GM12874 (cell line): Measurements from ENCODE around the gene CLEC11A.

ENCODE experiments used
- TF ChIP-seq, protein P1 (sequence below): IDR thresholded peaks from 2 replicates; pipeline ENCODE4 v1.5.1; 2011; ENCODE audit warnings: low read depth, mild to moderate bottlenecking, control low read depth, low read length, moderate library complexity; ENCODE audit not compliant: insufficient read depth

The CLEC11A gene

DNA sequence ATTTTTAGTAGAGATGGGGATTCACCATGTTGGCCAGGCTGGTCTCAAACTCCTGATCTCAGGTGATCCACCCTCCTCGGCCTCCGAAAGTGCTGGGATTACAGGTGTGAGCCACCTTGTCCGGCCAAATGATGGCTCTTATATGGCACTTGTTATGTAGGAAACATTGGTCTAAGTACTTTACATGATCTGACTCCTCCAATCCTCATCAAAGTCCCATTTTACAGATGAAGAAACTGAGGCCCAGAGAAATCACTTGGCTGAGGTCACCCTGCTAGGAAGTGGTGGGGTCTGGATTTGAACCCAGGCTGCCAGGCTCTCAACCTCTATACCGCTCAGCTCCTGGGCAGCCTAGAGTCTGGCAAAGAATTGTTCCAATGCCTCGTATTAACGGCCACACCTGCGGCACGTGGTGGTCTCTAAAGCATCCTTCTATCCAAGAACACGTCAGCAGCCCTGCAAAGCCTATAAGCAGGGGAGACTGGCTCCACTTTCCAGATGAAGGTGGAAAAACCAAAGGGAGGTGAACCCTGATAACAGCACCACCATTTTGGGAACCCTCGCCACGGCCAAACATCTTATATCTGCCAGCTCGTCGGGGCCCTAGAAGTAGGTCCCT lies 21.7 kb upstream of the CLEC11A start:
- TF ChIP-seq, protein P1, sequence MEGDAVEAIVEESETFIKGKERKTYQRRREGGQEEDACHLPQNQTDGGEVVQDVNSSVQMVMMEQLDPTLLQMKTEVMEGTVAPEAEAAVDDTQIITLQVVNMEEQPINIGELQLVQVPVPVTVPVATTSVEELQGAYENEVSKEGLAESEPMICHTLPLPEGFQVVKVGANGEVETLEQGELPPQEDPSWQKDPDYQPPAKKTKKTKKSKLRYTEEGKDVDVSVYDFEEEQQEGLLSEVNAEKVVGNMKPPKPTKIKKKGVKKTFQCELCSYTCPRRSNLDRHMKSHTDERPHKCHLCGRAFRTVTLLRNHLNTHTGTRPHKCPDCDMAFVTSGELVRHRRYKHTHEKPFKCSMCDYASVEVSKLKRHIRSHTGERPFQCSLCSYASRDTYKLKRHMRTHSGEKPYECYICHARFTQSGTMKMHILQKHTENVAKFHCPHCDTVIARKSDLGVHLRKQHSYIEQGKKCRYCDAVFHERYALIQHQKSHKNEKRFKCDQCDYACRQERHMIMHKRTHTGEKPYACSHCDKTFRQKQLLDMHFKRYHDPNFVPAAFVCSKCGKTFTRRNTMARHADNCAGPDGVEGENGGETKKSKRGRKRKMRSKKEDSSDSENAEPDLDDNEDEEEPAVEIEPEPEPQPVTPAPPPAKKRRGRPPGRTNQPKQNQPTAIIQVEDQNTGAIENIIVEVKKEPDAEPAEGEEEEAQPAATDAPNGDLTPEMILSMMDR = no peak

DNA sequence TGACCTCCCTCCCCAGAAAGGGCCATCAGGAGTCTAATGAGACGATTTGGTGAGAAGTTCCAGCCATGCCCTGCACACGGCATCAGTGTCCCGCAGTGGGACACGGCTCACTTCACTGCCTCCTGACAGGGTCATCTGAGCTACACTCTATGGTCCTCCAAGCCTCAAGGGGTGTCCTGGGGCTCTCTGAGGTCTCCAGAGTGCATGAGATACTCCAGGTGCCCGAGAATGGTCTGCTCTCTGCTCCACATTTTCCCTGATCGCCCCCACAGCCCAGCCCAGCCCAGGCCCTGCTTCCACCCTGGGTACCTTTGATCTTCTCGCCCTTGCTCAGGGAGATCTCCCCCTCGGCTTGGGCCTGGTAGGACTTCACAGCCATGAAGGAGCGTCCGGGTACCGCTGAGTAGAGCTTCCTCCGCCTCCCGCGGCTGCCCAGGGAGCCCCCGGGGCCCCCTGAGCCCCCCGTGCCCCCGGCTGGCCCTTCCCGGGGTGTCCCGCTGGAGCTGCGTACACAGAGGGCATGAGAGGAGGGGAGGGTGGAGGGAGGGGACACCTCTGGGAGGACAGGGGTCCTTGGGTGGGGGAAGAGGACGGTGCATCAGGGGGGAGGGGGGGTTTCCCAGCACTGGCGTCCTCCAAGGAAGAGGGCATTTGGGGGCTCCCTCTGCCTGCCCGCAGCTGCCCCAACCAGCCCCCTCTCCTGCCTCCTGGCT lies 20.9 kb upstream of the CLEC11A start:
- TF ChIP-seq, protein P1 = no peak

DNA sequence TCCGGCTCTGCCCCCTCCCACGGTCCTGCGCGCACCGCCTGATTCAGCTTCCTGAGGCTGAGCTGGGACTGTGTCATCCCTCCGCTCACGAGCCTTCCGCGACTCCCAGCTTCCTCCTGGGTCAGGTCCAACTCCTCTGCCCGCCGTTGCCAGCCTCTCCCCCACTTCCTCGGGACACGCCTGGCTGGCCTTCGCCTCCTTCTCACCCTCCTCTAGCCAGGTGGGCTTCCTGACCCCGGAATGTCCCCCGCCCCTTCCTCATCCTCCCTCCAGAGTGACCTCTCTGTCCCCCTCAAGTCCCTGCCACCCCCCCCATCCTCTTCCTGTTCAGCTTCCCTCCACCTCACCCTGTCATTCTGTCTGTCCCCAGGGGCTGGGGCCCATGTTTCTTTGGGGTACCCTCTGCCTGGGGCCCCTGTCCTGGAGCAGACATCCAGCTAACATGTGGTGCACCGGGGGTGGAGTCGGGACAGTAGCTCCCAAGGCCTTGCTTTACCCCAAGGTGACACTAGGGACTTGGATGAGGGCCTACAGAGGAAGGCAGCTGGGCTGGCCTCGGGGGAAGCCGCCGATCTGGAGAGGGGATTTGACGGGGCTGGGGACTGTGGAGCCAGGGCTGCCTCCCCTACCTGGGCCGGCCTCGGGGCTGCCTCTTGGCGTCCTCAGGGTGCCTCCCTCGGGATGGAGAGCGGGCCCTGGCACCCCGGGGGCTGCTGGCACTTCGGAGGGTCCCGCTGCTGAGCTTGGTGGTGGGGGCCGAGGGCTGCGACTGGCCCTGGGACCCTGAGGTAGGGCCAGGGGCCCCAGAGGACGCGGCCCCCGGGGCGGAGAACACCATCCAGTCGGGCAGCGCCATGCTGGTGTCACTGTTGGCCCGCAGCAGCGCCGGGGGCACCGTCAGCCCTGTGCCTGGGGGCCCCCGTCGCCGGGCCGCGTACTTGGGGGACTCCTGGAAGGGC lies 20.0 kb upstream of the CLEC11A start:
- TF ChIP-seq, protein P1 = no peak

DNA sequence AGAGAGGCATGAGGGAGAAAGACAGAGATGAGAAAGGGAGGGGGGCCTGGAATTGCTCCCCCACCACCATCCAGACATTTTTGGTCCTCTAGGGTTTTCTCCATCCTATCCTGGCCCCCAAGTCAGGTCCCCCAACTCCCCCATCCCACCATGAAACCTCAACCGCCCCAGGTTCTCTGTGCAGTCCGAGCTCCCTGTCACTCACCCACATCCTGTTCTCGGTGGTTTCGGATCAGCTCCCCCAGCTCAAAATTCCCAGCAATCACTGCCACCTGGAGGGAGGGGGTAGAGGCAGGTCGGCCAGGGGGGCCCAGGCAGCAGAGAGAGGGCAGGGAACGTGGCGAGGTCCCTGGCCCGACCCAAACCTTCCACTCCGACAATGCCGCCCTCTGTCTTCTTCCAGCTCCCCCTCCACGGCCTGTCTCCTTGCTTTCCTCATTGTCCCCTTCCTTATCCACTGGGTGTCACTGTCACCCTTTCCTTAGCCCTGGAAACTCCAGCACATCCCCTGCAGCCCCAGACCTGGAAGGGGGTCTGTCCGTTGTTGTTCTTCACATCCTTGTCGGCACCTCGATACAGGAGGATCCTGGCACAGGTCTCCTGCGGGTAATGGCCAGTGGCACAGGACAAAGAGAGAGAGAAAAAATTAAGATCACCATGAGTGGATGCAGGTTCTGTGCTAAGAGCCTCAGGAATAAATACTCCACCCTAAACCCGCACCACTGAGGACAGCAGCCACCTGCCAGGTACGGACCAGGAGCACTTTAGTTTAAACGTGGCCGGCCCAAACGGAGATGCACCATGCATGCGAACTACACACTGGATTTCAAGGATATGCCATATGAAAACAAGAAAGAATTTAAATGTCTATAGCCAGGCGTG lies 19.0 kb upstream of the CLEC11A start:
- TF ChIP-seq, protein P1 = no peak

DNA sequence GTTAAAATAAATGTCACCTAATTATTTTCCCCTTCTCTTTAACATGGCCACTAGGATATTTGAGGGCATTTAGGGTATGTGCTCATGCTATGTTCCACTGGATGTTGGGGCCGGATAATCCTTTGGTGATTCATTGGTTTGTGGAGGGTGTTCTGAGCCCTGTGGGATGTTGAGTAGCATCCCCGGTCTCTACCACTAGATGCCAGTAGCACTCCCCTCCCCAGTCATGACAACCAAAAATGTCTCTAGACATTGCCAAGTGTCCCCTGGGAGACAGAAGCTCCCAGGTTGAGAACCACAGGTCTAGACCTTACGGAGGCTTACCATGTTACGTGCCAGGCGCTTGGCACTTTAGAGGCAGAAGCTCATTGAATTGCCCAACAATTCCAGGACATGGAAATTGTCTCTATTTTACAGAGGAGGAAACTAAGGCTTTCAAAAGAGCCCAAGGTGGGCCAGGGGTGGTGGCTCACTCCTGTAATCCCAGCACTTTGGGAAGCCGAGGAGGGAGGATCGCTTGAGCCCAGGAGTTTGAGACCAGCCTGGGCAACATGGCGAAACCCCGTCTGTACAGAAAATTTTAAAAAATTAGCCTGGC lies 17.6 kb upstream of the CLEC11A start:
- TF ChIP-seq, protein P1 = peak; percentile 83

DNA sequence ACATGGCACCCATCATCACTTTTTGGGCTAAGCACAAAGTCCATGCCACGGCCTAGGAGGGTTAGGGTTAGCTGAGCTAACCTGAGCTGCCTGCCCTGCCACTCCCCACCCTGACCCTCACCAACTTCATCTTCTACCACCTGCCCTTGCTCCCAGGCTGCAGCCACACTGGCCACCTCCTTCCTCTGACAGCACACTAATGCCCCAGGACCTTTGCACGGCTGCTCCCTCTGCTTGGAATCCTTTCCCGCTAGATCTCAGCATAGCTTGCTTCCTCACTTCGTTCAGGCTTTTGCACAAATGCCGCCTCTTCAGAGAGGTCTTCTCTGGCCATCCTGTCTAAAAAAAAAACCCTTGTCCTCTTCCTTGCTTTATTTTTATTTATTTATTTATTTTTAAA lies 16.8 kb upstream of the CLEC11A start:
- TF ChIP-seq, protein P1 = no peak
